H9 (cell line): ENCODE results near the gene KCNIP1. TPM values are rescaled to one million over a fixed set of nuclear protein-coding genes. Genes with fewer than 3 reads are reported as not detected.

Source experiments
- DNase-seq: peaks from one replicate; pipeline ENCODE4 v3.0.0-alpha.2; 2017
- H2AFZ ChIP-seq: one replicate; pipeline ENCODE4 v1.6.1; 2013; ENCODE audit warnings: mild to moderate bottlenecking, low read length, control low read depth, moderate library complexity
- H2AK5ac ChIP-seq: 2 replicates; pipeline ENCODE4 v1.6.1; 2013; ENCODE audit warnings: low read length, control low read depth, mixed read lengths; ENCODE audit not compliant: insufficient read length
- H2BK120ac ChIP-seq: one replicate; pipeline ENCODE4 v1.6.1; 2013; ENCODE audit warnings: low read depth, mild to moderate bottlenecking, low read length, control low read depth, inconsistent platforms; ENCODE audit not compliant: poor library complexity, severe bottlenecking
- H2BK12ac ChIP-seq: 2 replicates; pipeline ENCODE4 v1.6.1; 2013; ENCODE audit warnings: low read length, control low read depth, mixed read lengths, low read depth; ENCODE audit not compliant: insufficient read length
- H2BK15ac ChIP-seq: 2 replicates; pipeline ENCODE4 v1.6.1; 2013; ENCODE audit warnings: low read depth, low read length, control low read depth
- H2BK20ac ChIP-seq: one replicate; pipeline ENCODE4 v1.6.1; 2013; ENCODE audit warnings: low read depth, mild to moderate bottlenecking, low read length, control low read depth, inconsistent platforms; ENCODE audit not compliant: poor library complexity, severe bottlenecking
- H2BK5ac ChIP-seq: 2 replicates; pipeline ENCODE4 v1.6.1; 2013; ENCODE audit warnings: low read length, control low read depth, mixed read lengths; ENCODE audit not compliant: insufficient read length
- H3K14ac ChIP-seq: 2 replicates; pipeline ENCODE4 v1.6.1; 2013; ENCODE audit warnings: low read length, control low read depth; ENCODE audit not compliant: insufficient read depth
- H3K18ac ChIP-seq: 2 replicates; pipeline ENCODE4 v1.6.1; 2013; ENCODE audit warnings: low read depth, mild to moderate bottlenecking, mixed read lengths, low read length, control low read depth; ENCODE audit not compliant: insufficient read length
- H3K23ac ChIP-seq: 2 replicates; pipeline ENCODE4 v1.6.1; 2013; ENCODE audit warnings: low read length, control low read depth, mixed read lengths, low read depth; ENCODE audit not compliant: insufficient read length
- H3K23me2 ChIP-seq: 2 replicates; pipeline ENCODE4 v1.6.1; 2013; ENCODE audit warnings: low read depth, mild to moderate bottlenecking, mixed read lengths, low read length, control low read depth; ENCODE audit not compliant: insufficient read length, poor library complexity, severe bottlenecking
- H3K27ac ChIP-seq: 2 replicates; pipeline ENCODE4 v1.5.1; 2013; ENCODE audit warnings: low read length, control low read depth, mixed read lengths, low read depth; ENCODE audit not compliant: insufficient read length
- H3K27me3 ChIP-seq: 2 replicates; pipeline ENCODE4 v1.6.1; 2013; ENCODE audit warnings: low read length, control low read depth, inconsistent platforms; ENCODE audit not compliant: insufficient read depth
- H3K4ac ChIP-seq: 2 replicates; pipeline ENCODE4 v1.6.1; 2013; ENCODE audit warnings: low read depth, mild to moderate bottlenecking, control low read depth, inconsistent platforms, low read length, moderate library complexity
- H3K4me1 ChIP-seq: 2 replicates; pipeline ENCODE4 v1.6.1; 2013; ENCODE audit warnings: low read length, control low read depth, inconsistent platforms; ENCODE audit not compliant: insufficient read depth
- H3K4me2 ChIP-seq: 2 replicates; pipeline ENCODE4 v1.6.1; 2013; ENCODE audit warnings: low read length, control low read depth, mixed read lengths; ENCODE audit not compliant: insufficient read length, insufficient read depth
- H3K56ac ChIP-seq: 2 replicates; pipeline ENCODE4 v1.6.1; 2013; ENCODE audit warnings: low read depth, mild to moderate bottlenecking, mixed read lengths, low read length, control low read depth; ENCODE audit not compliant: insufficient read length
- H3K79me1 ChIP-seq: 2 replicates; pipeline ENCODE4 v1.6.1; 2013; ENCODE audit warnings: low read depth, mild to moderate bottlenecking, moderate library complexity, low read length, control low read depth, inconsistent platforms; ENCODE audit not compliant: insufficient read depth, poor library complexity, severe bottlenecking
- H3K79me2 ChIP-seq: 2 replicates; pipeline ENCODE4 v1.6.1; 2013; ENCODE audit warnings: low read length, control low read depth, inconsistent platforms; ENCODE audit not compliant: insufficient read depth
- H3K9ac ChIP-seq: 2 replicates; pipeline ENCODE4 v1.6.1; 2013; ENCODE audit warnings: low read length, control low read depth, mixed read lengths; ENCODE audit not compliant: insufficient read length; ENCODE audit errors: extremely low read depth
- H3K9me3 ChIP-seq: one replicate; pipeline ENCODE4 v1.6.1; 2013; ENCODE audit warnings: low read depth, low read length, inconsistent platforms; ENCODE audit not compliant: control insufficient read depth
- H3T11ph ChIP-seq: one replicate; pipeline ENCODE4 v1.6.1; 2013; ENCODE audit warnings: mild to moderate bottlenecking, low read length, control low read depth, inconsistent platforms
- H4K20me1 ChIP-seq: one replicate; pipeline ENCODE4 v1.6.1; 2013; ENCODE audit not compliant: control insufficient read depth, insufficient read length, insufficient read depth
- H4K5ac ChIP-seq: 2 replicates; pipeline ENCODE4 v1.6.1; 2013; ENCODE audit warnings: low read depth, mild to moderate bottlenecking, mixed read lengths, low read length, control low read depth; ENCODE audit not compliant: insufficient read length
- H4K8ac ChIP-seq: replicated peaks from 2 replicates; pipeline ENCODE4 v1.6.1; 2013; ENCODE audit warnings: low read length, control low read depth, mixed read lengths, low read depth; ENCODE audit not compliant: insufficient read length
- H4K91ac ChIP-seq: 2 replicates; pipeline ENCODE4 v1.6.1; 2013; ENCODE audit warnings: low read depth, mild to moderate bottlenecking, moderate library complexity, mixed read lengths, low read length, control low read depth; ENCODE audit not compliant: insufficient read length
- H3K27ac Mint-ChIP-seq, 3 experiments: 2 replicates in 2 of 3; 3 replicates in 1 of 3; pipeline ENCODE4 v1.8.0; 2020 to 2021; ENCODE audit warnings: mixed read lengths in 3 of 3, mild to moderate bottlenecking in 1 of 3, moderate library complexity in 1 of 3
- H3K27me3 Mint-ChIP-seq: 2 replicates; pipeline ENCODE4 v1.8.0; 2021; ENCODE audit warnings: low read depth, mild to moderate bottlenecking, moderate library complexity, mixed read lengths
- H3K36me3 Mint-ChIP-seq, 3 experiments: 2 replicates in 2 of 3; 3 replicates in 1 of 3; pipeline ENCODE4 v1.8.0; 2020 to 2021; ENCODE audit warnings: low read depth in 3 of 3, mixed read lengths in 3 of 3; ENCODE audit not compliant: insufficient read depth in 1 of 3
- H3K4me1 Mint-ChIP-seq, 2 experiments: 2 replicates each; pipeline ENCODE4 v1.8.0; 2020; ENCODE audit warnings: mixed read lengths in 2 of 2
- H3K4me3 Mint-ChIP-seq, 2 experiments: 2 replicates in 1 of 2; 3 replicates in 1 of 2; pipeline ENCODE4 v1.8.0; 2020 to 2021; ENCODE audit warnings: mild to moderate bottlenecking in 2 of 2, mixed read lengths in 2 of 2, moderate library complexity in 1 of 2
- H3K9me3 Mint-ChIP-seq, 2 experiments: 2 replicates in 1 of 2; 3 replicates in 1 of 2; pipeline ENCODE4 v1.8.0; 2020; ENCODE audit warnings: mild to moderate bottlenecking in 2 of 2, mixed read lengths in 2 of 2, moderate library complexity in 1 of 2
- CTCF ChIP-seq: fragments of 200-600 bp; sonication (generic); conservative IDR thresholded peaks from 3 replicates; pipeline ENCODE4 v1.8.0; 2021; ENCODE audit warnings: antibody characterized with exemption, mild to moderate bottlenecking
- WGBS: extraction: QIAGEN DNeasy Blood & Tissue Kit; methylation state at CpG from one replicate; pipeline ENCODE4 v1.1.7; 2013; ENCODE audit warnings: missing lambda C conversion rate, low lambda C conversion rate, mixed read lengths; ENCODE audit not compliant: insufficient read length; ENCODE audit errors: extremely low coverage; 5-methylcytosine and 5-hydroxymethylcytosine counted together
- total RNA-seq: library from RNA; stranded (reverse); gene quantifications from 2 replicates; pipeline ENCODE4 v1.2.1, GENCODE V29; 2021

The KCNIP1 gene
- total RNA-seq, 1 experiment from 2014 or later = 0.63 TPM

GRCh38 chr5:170504616-170505266 lies 921 bp downstream of the KCNIP1 start:
- Histone ChIP-seq H2AK5ac (no peak overlapping the region), H3K27me3 (peaks cover 13% of the 10 kb centered on the region; the same call in 1 of the 2 replicates), H3K18ac (no peak overlapping the region), H2AFZ (no peak overlapping the region), H4K20me1 (no peaks in the 10 kb centered on the region), H2BK120ac (no peak overlapping the region), H3K4ac (no peak overlapping the region), H3K14ac (no peak overlapping the region), H3T11ph (no peak overlapping the region), H2BK12ac (no peak overlapping the region), H3K9me3 (no peaks in the 10 kb centered on the region), H3K79me2 (no peaks in the 10 kb centered on the region), H2BK15ac (no peak overlapping the region), H4K91ac (no peak overlapping the region), H4K8ac (no peak overlapping the region), H2BK5ac (no peak overlapping the region), H4K5ac (no peak overlapping the region), H3K23ac (no peak overlapping the region), H3K27ac (no peak overlapping the region), H3K4me2 (peak overlapping the region; percentile 40), H3K56ac (no peak overlapping the region), H3K79me1 (no peaks in the 10 kb centered on the region), H2BK20ac (no peak overlapping the region), H3K4me1 (no peaks in the 10 kb centered on the region), H3K9ac (no peak overlapping the region), H3K23me2 (no peaks in the 10 kb centered on the region)
- no CpG with 5 or more reads among the region's 23 CpGs for WGBS
- no peak for DNase-seq
- Mint-ChIP-seq H3K36me3 (no peaks in the 10 kb centered on the region), H3K4me1 (peaks cover 15 to 25% of the 10 kb centered on the region in 2 experiments), H3K27ac (no peak overlapping the region), H3K4me3 (peak overlapping the region; percentile 52 to 73), H3K9me3 (no peaks in the 10 kb centered on the region; a peak in 1 of 5 replicates), H3K27me3 (peaks cover 52% of the 10 kb centered on the region)
- no peak for TF ChIP-seq CTCF
